H9 (cell line): Measurements from ENCODE around the gene RAB39B. TPM values are rescaled to one million over a fixed set of nuclear protein-coding genes. Genes with fewer than 3 reads are reported as not detected.

Source experiments
- DNase-seq: peaks from one replicate; pipeline ENCODE4 v3.0.0-alpha.2; 2017
- H2AFZ ChIP-seq: one replicate; pipeline ENCODE4 v1.6.1; 2013; ENCODE audit warnings: mild to moderate bottlenecking, low read length, control low read depth, moderate library complexity
- H2AK5ac ChIP-seq: 2 replicates; pipeline ENCODE4 v1.6.1; 2013; ENCODE audit warnings: low read length, control low read depth, mixed read lengths; ENCODE audit not compliant: insufficient read length
- H2BK120ac ChIP-seq: one replicate; pipeline ENCODE4 v1.6.1; 2013; ENCODE audit warnings: low read depth, mild to moderate bottlenecking, low read length, control low read depth, inconsistent platforms; ENCODE audit not compliant: poor library complexity, severe bottlenecking
- H2BK12ac ChIP-seq: 2 replicates; pipeline ENCODE4 v1.6.1; 2013; ENCODE audit warnings: low read length, control low read depth, mixed read lengths, low read depth; ENCODE audit not compliant: insufficient read length
- H2BK15ac ChIP-seq: 2 replicates; pipeline ENCODE4 v1.6.1; 2013; ENCODE audit warnings: low read depth, low read length, control low read depth
- H2BK20ac ChIP-seq: one replicate; pipeline ENCODE4 v1.6.1; 2013; ENCODE audit warnings: low read depth, mild to moderate bottlenecking, low read length, control low read depth, inconsistent platforms; ENCODE audit not compliant: poor library complexity, severe bottlenecking
- H2BK5ac ChIP-seq: 2 replicates; pipeline ENCODE4 v1.6.1; 2013; ENCODE audit warnings: low read length, control low read depth, mixed read lengths; ENCODE audit not compliant: insufficient read length
- H3K14ac ChIP-seq: 2 replicates; pipeline ENCODE4 v1.6.1; 2013; ENCODE audit warnings: low read length, control low read depth; ENCODE audit not compliant: insufficient read depth
- H3K18ac ChIP-seq: 2 replicates; pipeline ENCODE4 v1.6.1; 2013; ENCODE audit warnings: low read depth, mild to moderate bottlenecking, mixed read lengths, low read length, control low read depth; ENCODE audit not compliant: insufficient read length
- H3K23ac ChIP-seq: 2 replicates; pipeline ENCODE4 v1.6.1; 2013; ENCODE audit warnings: low read length, control low read depth, mixed read lengths, low read depth; ENCODE audit not compliant: insufficient read length
- H3K23me2 ChIP-seq: 2 replicates; pipeline ENCODE4 v1.6.1; 2013; ENCODE audit warnings: low read depth, mild to moderate bottlenecking, mixed read lengths, low read length, control low read depth; ENCODE audit not compliant: insufficient read length, poor library complexity, severe bottlenecking
- H3K27ac ChIP-seq: 2 replicates; pipeline ENCODE4 v1.5.1; 2013; ENCODE audit warnings: low read length, control low read depth, mixed read lengths, low read depth; ENCODE audit not compliant: insufficient read length
- H3K27me3 ChIP-seq: 2 replicates; pipeline ENCODE4 v1.6.1; 2013; ENCODE audit warnings: low read length, control low read depth, inconsistent platforms; ENCODE audit not compliant: insufficient read depth
- H3K4ac ChIP-seq: 2 replicates; pipeline ENCODE4 v1.6.1; 2013; ENCODE audit warnings: low read depth, mild to moderate bottlenecking, control low read depth, inconsistent platforms, low read length, moderate library complexity
- H3K4me1 ChIP-seq: 2 replicates; pipeline ENCODE4 v1.6.1; 2013; ENCODE audit warnings: low read length, control low read depth, inconsistent platforms; ENCODE audit not compliant: insufficient read depth
- H3K4me2 ChIP-seq: 2 replicates; pipeline ENCODE4 v1.6.1; 2013; ENCODE audit warnings: low read length, control low read depth, mixed read lengths; ENCODE audit not compliant: insufficient read length, insufficient read depth
- H3K56ac ChIP-seq: 2 replicates; pipeline ENCODE4 v1.6.1; 2013; ENCODE audit warnings: low read depth, mild to moderate bottlenecking, mixed read lengths, low read length, control low read depth; ENCODE audit not compliant: insufficient read length
- H3K79me1 ChIP-seq: 2 replicates; pipeline ENCODE4 v1.6.1; 2013; ENCODE audit warnings: low read depth, mild to moderate bottlenecking, moderate library complexity, low read length, control low read depth, inconsistent platforms; ENCODE audit not compliant: insufficient read depth, poor library complexity, severe bottlenecking
- H3K79me2 ChIP-seq: 2 replicates; pipeline ENCODE4 v1.6.1; 2013; ENCODE audit warnings: low read length, control low read depth, inconsistent platforms; ENCODE audit not compliant: insufficient read depth
- H3K9ac ChIP-seq: 2 replicates; pipeline ENCODE4 v1.6.1; 2013; ENCODE audit warnings: low read length, control low read depth, mixed read lengths; ENCODE audit not compliant: insufficient read length; ENCODE audit errors: extremely low read depth
- H3K9me3 ChIP-seq: one replicate; pipeline ENCODE4 v1.6.1; 2013; ENCODE audit warnings: low read depth, low read length, inconsistent platforms; ENCODE audit not compliant: control insufficient read depth
- H3T11ph ChIP-seq: one replicate; pipeline ENCODE4 v1.6.1; 2013; ENCODE audit warnings: mild to moderate bottlenecking, low read length, control low read depth, inconsistent platforms
- H4K20me1 ChIP-seq: one replicate; pipeline ENCODE4 v1.6.1; 2013; ENCODE audit not compliant: control insufficient read depth, insufficient read length, insufficient read depth
- H4K5ac ChIP-seq: 2 replicates; pipeline ENCODE4 v1.6.1; 2013; ENCODE audit warnings: low read depth, mild to moderate bottlenecking, mixed read lengths, low read length, control low read depth; ENCODE audit not compliant: insufficient read length
- H4K8ac ChIP-seq: replicated peaks from 2 replicates; pipeline ENCODE4 v1.6.1; 2013; ENCODE audit warnings: low read length, control low read depth, mixed read lengths, low read depth; ENCODE audit not compliant: insufficient read length
- H4K91ac ChIP-seq: 2 replicates; pipeline ENCODE4 v1.6.1; 2013; ENCODE audit warnings: low read depth, mild to moderate bottlenecking, moderate library complexity, mixed read lengths, low read length, control low read depth; ENCODE audit not compliant: insufficient read length
- H3K27ac Mint-ChIP-seq, 3 experiments: 2 replicates in 2 of 3; 3 replicates in 1 of 3; pipeline ENCODE4 v1.8.0; 2020 to 2021; ENCODE audit warnings: mixed read lengths in 3 of 3, mild to moderate bottlenecking in 1 of 3, moderate library complexity in 1 of 3
- H3K27me3 Mint-ChIP-seq: 2 replicates; pipeline ENCODE4 v1.8.0; 2021; ENCODE audit warnings: low read depth, mild to moderate bottlenecking, moderate library complexity, mixed read lengths
- H3K36me3 Mint-ChIP-seq, 3 experiments: 2 replicates in 2 of 3; 3 replicates in 1 of 3; pipeline ENCODE4 v1.8.0; 2020 to 2021; ENCODE audit warnings: low read depth in 3 of 3, mixed read lengths in 3 of 3; ENCODE audit not compliant: insufficient read depth in 1 of 3
- H3K4me1 Mint-ChIP-seq, 2 experiments: 2 replicates each; pipeline ENCODE4 v1.8.0; 2020; ENCODE audit warnings: mixed read lengths in 2 of 2
- H3K4me3 Mint-ChIP-seq, 2 experiments: 2 replicates in 1 of 2; 3 replicates in 1 of 2; pipeline ENCODE4 v1.8.0; 2020 to 2021; ENCODE audit warnings: mild to moderate bottlenecking in 2 of 2, mixed read lengths in 2 of 2, moderate library complexity in 1 of 2
- H3K9me3 Mint-ChIP-seq, 2 experiments: 2 replicates in 1 of 2; 3 replicates in 1 of 2; pipeline ENCODE4 v1.8.0; 2020; ENCODE audit warnings: mild to moderate bottlenecking in 2 of 2, mixed read lengths in 2 of 2, moderate library complexity in 1 of 2
- total RNA-seq: library from RNA; stranded (reverse); gene quantifications from 2 replicates; pipeline ENCODE4 v1.2.1, GENCODE V29; 2021
- TF ChIP-seq, protein P1 (sequence below): fragments of 200-600 bp; sonication (generic); conservative IDR thresholded peaks from 3 replicates; pipeline ENCODE4 v1.8.0; 2021; ENCODE audit warnings: antibody characterized with exemption, mild to moderate bottlenecking

The RAB39B gene
- total RNA-seq, 1 experiment from 2014 or later, result 7.2 TPM

DNA sequence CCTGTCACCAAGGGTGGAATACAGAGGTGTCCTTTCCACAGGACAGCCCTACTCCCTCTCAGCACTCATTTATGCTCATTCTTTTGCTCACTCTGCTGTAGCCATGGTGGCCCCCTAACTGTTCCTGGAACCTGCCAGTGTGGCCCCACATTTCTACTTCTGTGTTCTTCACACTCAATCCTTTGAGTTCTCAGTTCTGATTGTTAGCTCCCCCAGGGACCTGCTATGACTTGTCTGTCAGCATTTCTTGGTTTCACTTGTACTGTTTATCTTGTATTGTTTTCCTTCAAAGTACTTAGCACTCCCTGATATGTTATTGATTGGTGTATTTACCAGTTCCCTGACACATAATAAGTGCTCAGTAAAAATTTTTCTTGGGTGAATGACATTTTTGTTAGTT lies 33.1 kb downstream of the RAB39B start:
- no peak overlapping the region for H2AFZ ChIP-seq
- Mint-ChIP-seq H3K27me3 (no peaks in the 10 kb centered on the region; the same call in none of the 2 replicates), H3K9me3 (peaks cover 54 to 57% of the 10 kb centered on the region in 2 experiments), H3K4me3 (no peak overlapping the region), H3K4me1 (no peaks in the 10 kb centered on the region), H3K27ac (no peak overlapping the region), H3K36me3 (peaks cover 31 to 58% (median 58%) of the 10 kb centered on the region in 3 experiments)
- no peak overlapping the region for H2BK15ac ChIP-seq
- H4K91ac ChIP-seq, result no peak overlapping the region
- H2BK20ac ChIP-seq, result no peak overlapping the region
- H3K9ac ChIP-seq, result no peak overlapping the region
- no peak overlapping the region for H3K4me2 ChIP-seq
- H3K23me2 ChIP-seq, result no peaks in the 10 kb centered on the region
- no peak overlapping the region for H3K18ac ChIP-seq
- H3K23ac ChIP-seq, result no peak overlapping the region
- H4K5ac ChIP-seq, result no peak overlapping the region
- no peak overlapping the region for H2BK12ac ChIP-seq
- H3K4me1 ChIP-seq, result no peaks in the 10 kb centered on the region
- H3K56ac ChIP-seq, result no peak overlapping the region
- H3K27ac ChIP-seq, result no peak overlapping the region
- H3K4ac ChIP-seq, result no peak overlapping the region
- H4K20me1 ChIP-seq, result no peaks in the 10 kb centered on the region
- no peak for DNase-seq
- no peak overlapping the region for H4K8ac ChIP-seq
- TF ChIP-seq, protein P1, sequence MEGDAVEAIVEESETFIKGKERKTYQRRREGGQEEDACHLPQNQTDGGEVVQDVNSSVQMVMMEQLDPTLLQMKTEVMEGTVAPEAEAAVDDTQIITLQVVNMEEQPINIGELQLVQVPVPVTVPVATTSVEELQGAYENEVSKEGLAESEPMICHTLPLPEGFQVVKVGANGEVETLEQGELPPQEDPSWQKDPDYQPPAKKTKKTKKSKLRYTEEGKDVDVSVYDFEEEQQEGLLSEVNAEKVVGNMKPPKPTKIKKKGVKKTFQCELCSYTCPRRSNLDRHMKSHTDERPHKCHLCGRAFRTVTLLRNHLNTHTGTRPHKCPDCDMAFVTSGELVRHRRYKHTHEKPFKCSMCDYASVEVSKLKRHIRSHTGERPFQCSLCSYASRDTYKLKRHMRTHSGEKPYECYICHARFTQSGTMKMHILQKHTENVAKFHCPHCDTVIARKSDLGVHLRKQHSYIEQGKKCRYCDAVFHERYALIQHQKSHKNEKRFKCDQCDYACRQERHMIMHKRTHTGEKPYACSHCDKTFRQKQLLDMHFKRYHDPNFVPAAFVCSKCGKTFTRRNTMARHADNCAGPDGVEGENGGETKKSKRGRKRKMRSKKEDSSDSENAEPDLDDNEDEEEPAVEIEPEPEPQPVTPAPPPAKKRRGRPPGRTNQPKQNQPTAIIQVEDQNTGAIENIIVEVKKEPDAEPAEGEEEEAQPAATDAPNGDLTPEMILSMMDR, result no peak
- no peaks in the 10 kb centered on the region for H3K27me3 ChIP-seq
- no peaks in the 10 kb centered on the region for H3K79me1 ChIP-seq
- H3K9me3 ChIP-seq, result peaks cover 22% of the 10 kb centered on the region
- H2BK5ac ChIP-seq, result no peak overlapping the region
- no peak overlapping the region for H2AK5ac ChIP-seq
- H3K79me2 ChIP-seq, result peaks cover 2% of the 10 kb centered on the region; the same call in 1 of the 2 replicates
- no peak overlapping the region for H3K14ac ChIP-seq
- no peak overlapping the region for H2BK120ac ChIP-seq
- H3T11ph ChIP-seq, result no peak overlapping the region
